GM18868 (cell line): Measurements from ENCODE around the gene LBP.
"Not testable (repeated sequence)": the region's sequence is repeated elsewhere in the genome, so short reads cannot be mapped to it uniquely, and the experiment has no call there.

Source experiments
- ATAC-seq: cut with Tn5 transposase; IDR thresholded peaks from one replicate; pipeline ENCODE4 v1.9.1; 2021; ENCODE audit warnings: mild to moderate bottlenecking, moderate library complexity; ENCODE audit not compliant: unreplicated experiment

Gene LBP

DNA sequence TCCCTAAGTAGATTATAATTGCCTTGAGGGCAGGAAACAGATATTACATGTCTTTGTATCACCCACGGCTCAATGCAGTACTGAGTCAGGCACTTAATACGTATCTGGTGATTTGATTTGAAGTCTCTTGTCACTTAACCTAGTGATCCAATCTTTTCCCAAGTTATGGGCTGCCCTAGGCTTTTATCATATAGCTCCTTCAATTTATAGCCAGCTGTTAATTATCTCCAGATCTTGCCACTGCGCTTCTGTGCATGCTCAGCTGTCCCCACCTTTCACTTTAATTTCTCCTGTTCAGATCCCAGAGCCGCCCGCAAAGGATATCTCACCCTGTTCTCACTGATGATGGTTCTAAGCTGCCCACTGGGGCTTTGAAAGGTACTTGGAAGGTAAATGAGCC lies 47.0 kb downstream of the LBP start:
- ATAC-seq = no peak

DNA sequence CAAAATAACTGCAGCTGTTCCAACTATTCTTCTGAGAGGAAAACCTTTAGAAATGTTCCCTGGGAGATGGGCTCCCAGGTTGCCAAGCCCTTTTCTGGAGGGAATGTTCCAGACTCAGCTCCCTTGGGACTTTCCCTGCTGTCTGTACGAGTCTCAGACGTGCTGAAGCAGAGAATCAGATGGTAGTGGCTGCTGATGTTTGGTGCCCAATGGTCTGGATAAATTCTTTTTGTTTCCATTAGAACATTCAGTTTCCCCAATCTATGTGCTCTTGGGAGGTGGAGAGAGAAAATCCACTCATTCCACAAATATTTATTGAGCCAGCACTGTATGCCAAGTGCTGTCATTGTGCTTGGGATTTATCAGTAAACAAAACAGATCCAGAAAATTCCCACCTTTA lies 48.9 kb downstream of the LBP start:
- no peak for ATAC-seq

DNA sequence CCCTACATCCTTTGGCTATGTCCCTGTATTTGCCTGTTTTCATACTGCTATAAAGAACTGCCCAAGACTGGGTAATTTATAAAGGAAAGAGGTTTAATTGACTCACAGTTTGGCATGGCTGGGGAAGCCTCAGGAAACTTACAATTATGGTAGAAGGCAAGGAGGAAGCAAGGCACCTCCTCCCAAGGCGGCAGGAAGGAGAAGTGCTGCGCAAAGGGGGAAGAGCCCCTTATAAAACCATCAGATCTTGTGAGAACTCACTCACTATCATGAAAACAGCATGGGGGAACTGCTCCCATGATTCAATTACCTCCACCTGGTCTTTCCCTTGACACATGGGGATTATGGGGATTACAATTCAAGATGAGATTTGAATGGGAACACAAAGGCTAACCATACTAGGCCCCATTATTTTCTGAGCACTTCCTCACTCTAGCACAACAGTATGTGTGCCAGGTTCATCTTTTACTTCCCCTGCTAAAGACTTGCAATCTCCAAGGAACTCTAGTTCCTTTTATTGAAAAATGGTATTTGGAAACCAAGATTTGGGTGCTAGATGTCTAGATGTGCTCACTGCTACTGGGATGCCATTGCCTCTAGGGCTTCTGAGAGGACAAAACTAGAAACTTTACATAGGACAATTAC lies 49.6 kb downstream of the LBP start:
- not testable (repeated sequence) for ATAC-seq

DNA sequence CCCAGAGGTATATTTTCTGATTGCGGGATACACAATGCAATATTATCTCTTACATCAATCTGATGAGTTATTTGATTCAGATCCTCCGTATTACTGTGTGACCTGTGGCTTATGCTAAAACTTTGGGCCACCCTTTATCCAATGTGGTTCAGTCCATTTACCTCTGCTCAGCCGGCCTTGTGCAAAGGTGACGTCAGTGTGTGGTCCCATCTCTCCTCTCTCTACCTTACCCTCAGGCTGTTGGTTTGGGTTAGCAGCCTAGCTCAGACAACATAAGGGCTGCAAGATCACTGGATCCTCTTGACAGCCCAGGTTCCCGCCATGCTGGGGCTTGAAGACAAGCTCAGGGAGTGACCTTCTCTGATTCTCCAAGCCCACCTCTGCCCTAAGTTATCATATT lies 55.8 kb downstream of the LBP start:
- ATAC-seq = no peak

DNA sequence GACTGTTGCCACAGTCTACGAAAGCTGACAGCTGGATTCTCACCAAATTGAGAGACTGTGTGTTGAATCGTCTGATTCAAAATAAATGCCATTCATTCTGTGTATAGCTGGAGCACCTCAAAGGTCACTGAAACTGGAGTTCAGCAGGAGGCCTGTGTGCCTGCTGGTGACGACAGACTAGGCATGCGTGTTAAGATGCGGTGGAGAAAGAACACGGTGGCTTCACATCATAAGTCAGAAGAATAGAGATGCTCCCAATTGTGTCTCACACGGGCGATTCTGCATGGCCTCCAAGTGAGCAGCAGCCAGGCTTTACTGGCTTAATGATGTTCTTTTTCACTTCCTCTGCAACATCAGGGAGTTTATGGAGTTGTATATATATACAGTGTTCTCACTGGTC lies 56.5 kb downstream of the LBP start:
- ATAC-seq = no peak

DNA sequence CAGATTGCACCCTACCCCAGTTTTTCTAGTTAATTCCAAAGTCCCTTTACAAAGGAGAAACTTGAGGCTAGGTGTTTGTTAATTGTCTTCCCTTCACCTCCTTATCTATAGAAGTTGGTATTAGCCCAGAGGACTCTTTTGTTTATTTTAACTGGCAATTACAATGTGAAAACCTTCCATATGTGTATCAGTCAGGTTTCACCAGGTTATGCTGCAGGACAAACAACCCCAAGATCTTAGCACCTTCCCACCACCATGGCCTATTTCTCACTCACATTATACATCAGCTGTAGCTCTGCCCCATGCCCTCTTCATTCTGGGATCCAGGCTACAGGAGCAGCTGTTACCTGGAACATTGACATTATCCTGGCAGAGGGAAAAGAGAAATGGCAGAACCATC lies 57.7 kb downstream of the LBP start:
- no peak for ATAC-seq

DNA sequence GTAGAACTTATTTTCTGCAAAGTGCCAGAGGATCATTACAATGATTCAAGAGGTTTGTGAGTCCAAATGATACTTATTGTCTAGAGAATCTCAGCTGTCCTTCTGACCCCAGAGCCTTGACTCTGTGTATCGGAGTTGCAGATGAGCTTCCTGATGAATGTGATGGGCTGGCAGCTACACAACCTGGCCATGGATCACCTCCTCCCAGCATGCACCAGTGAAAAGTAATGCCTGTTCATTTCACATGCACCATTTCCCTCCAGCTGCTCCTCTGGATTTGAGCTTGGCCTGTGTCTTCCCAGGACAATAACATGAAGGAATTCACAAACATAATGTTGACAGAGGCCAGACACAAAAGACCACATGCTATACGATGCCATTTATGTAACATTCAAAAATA lies 58.9 kb downstream of the LBP start:
- ATAC-seq = no peak

DNA sequence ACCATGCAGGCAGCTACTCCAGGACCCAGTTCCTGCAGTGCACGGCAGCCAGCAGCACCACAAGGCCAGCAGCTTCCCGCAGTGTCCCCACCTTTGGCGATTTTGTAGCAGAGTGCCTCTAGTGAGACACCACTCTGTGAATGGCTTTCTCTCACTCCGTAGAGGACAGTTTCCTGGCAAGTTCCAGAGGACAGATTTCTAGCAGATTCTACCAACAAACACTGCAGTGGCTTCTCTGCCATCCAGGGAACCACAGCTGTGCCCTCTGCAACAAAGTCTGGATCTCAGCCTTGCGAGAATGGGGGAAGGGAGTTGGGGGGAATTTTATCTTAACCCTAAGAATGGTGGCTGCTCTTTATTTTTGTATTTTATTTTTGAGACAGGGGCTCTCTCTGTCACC lies 60.2 kb downstream of the LBP start:
- ATAC-seq = no peak

DNA sequence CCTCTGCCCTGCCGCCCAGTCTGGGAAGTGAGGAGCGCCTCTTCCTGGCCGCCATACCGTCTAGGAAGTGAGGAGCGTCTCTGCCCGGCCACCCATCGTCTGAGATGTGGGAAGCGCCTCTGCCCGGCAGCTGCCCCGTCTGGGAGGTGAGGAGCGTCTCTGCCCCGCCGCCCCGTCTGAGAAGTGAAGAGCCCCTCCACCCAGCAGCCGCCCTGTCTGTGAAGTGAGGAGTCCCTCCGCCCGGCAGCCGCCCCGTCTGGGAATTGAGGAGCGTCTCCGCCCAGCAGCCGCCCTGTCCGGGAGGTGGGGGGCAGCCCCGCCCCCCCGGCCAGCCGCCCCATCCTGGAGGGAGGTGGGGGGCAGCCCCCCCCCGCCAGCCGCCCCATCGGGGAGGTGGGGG lies 61.0 kb downstream of the LBP start:
- ATAC-seq = no peak

DNA sequence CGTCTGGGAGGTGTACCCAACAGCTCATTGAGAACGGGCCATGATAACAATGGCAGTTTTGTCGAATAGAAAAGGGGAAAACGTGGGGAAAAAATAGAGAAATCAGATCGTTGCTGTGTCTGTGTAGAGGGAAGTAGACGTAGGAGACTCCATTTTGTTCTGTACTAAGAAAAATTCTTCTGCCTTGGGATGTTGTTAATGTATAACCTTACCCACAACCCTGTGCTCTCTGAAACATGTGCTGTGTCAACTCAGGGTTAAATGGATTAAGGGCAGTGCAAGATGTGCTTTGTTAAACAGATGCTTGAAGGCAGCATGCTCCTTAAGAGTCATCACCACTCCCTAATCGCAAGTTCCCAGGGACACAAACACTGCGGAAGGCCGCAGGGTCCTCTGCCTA lies 61.5 kb downstream of the LBP start:
- ATAC-seq = not testable (repeated sequence)

DNA sequence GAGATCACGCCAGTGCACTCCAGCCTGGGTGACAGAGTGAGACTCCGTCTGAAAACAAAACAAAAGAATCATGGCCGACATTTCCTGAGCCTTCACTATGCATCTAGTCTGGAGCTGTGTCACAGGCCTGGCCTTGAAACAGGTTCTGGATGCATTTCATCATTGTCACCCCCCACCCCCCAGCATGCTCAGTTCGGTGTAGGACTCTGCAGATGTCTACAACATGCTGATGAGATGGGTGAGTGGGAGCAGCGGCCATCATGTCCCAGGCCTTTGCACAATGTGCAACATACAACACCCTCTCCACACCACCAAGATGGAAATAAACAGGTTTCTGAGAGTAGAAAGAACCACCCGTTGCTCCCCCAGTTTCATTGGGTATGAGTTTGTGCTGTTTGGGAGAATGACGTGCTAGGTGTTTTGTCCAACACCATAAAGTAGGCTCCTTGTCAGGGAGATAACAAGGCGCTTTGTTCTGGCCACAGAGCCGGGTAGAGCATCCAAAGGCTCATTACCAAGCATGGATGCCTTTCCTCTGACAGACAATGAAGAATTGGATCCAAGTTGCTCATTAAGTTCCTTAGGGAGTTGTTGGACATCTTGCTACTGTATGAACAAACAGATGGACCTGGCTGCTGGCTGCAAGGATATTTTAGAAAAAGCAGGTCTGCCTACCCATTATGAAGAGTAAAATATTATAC lies 66.7 kb downstream of the LBP start:
- ATAC-seq = no peak

DNA sequence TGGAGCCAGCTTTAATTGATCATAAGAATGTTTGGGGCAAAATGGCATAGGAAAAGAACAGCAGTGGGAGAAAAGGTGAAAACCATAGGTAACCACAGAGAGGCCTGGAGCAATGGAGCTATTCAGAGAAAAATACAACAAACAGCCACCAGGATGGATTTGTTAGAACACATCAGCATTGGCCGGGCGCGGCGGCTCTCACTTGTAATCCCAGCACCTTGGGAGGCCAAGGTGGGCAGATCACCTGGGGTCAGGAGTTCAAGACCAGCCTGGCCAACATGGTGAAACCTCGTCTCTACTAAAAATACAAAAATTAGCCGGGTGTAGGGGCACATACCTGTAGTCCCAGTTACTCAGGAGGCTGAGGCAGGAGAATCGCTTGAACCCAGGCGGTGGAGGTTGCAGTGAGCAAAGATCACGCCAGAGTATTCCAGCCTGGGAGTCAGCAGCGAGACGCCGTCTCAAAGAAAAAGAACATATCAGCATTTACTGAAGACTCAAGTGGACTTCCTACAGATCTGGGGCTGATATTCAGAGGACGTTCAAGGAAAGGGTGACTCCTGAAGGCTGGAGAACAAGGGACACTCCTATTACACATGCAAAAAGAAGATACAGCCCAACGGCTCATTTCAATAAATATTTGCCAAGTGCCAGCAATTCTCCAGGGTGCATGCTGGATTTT lies 68.6 kb downstream of the LBP start:
- no peak for ATAC-seq

DNA sequence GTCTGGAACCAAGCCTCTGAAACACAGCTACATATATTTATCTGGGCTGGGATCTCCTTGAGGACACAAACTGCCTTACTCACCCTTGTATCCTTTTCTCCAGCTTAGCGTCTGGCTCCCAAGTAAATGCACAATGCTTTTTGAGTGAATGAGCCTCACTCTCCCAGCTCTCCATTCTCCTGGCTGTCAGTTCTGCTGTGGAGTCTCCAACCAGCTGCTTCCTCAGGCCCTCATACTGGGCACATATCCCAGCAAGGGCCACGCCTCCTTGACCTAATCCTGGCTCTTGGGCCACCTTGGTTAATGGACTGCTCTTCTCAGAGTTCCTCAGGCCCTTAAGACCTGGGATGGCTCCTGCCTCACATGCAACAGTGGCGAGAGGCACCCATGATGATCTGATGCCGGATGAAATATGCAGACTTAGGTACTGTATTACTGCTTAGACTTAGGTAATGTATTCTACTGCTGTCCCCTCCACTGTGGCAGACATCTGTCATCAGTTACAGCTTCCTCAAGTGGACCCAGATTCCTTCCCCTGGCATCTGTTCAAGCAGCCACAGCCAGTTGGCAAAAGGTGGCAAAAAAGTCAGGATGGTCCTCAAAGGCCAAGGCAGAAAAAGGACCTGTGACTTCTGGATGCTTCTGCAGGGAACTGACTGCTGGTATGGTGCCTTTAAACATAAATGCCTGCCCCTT lies 72.4 kb downstream of the LBP start:
- no peak for ATAC-seq

DNA sequence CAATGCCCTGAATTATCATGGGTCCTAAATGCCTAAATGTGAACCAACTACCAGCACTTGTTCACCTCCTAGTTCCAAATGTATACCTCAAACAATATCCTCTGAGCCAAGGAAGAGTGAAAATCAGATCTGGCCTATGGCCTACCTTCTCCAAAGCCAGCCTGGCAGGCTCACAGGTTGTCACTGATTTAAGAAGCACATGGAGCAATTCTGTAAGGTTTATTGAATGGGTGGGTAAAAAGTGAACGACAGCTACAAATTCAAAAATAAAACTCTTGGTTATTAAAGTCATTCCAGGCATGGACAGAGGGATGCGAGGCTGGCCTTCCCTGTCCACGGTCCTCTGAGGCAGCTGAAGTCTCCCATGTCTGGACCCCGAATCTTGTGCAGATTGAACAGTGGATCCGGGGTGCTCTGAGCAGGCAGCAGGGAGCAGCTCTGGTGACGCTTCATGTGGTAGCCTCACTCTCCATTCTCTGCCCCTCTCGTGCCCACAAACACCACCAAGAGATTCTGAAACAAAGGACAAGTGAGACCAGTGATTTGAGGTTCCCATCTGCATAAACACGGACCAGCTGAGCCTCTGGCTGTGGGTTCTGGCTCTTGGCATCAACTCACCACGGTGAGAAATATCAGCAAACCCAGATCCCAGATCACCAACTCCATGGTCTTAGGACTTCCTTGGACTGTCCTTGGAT lies 74.3 kb downstream of the LBP start:
- no peak for ATAC-seq

DNA sequence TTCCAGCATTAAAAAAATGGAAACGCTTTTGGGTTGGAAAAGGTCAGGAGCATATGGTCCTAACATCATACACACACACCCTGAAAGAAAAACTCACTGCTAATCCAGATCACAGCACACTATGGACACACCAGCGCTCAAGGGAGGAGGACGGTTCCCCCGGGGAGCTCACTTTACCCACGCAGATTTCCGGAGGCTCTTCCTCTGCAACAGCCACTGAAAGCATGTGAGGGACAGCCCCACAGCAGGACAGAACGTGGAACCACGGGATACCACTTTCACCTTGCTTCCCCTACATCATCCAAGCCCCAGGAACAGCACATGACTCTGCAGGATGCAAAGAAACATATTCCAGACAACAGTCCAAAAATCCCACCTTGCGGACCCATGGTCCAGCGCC lies 75.6 kb downstream of the LBP start:
- ATAC-seq = no peak

DNA sequence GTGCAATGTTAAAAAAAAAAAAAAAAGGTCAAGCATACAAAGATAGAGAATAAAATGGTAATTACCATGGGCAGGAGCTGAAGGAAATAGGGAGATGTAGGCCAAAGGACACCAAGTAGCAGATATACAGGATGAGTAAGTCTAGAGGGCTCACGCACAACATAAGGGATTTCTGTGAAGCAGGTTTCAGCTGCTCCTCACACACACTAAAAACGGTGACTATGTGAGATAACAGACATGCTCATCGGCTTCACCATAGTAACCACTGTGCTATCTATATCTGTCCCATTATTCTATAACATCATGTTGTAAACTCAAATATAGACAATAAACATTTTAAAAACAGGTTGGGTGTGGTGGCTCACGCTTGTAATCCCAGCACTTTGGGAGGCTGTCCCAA lies 77.3 kb downstream of the LBP start:
- no peak for ATAC-seq

DNA sequence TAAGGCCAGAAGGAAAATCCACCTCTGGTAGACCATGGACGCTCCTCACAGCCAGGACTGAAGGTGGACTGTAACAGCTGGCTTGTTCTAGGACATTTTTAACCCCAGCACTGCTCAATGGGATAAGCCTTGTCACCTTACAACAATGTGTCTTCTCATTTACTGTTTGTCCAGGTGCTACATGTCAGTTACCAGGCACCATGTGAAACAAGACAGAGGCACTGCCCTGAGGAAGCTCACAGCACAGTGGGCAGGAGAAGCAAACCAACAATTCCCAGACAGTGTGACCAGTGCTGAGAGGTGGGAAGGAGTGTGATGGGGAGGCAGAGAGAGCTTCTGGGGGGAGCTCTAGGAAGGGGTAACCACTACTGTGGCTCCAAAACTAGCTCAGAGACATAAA lies 78.1 kb downstream of the LBP start:
- no peak for ATAC-seq

DNA sequence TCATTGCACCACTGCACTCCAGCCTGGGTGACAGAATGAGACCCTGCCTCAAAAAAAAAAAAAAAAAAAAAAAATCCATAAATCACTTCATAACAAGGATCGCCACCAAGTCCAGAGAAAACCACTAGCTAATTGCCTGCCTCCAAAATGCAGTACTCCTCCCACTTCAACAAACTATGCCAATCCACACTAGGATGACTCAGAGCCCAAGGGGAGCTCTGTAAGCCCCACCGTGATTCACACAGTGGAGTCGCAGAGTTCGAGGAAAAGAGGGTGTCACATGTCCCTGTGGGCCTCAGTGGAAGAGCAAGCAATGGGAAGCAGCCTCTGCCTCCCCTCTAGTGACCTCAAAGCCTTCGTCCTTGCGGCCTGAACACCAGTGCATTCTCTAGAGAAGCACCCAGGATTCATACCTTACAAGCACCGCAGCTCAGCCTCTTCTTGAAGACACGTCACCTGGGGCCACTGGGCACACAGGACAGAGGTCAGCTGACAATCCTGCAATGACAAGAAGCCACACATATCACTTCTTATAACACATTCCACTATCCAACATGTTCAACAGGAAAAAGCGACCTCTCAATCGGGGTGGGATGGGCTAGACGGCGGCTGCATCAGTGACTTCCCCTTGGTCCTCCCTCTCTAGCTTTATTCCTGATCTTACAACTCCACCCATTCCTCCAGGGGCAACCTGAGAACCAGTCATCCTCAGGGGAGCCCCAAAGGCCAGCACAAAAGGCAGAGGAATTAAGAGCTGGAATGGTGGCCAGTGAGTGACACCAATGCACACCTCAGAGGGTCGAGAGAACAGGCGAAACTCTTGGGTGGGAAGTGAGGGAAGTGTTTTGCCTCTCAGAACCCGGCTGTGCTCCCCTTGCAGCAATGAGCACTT lies 80.0 kb downstream of the LBP start:
- no peak for ATAC-seq
